Measurements from ENCODE around the gene TSC22D1. TPM values are rescaled to one million over a fixed set of nuclear protein-coding genes. Genes with fewer than 3 reads are reported as not detected.

TSC22D1 gene
- polyA plus RNA-seq, 1 donor from 2014 or later: 4.0 TPM

DNA sequence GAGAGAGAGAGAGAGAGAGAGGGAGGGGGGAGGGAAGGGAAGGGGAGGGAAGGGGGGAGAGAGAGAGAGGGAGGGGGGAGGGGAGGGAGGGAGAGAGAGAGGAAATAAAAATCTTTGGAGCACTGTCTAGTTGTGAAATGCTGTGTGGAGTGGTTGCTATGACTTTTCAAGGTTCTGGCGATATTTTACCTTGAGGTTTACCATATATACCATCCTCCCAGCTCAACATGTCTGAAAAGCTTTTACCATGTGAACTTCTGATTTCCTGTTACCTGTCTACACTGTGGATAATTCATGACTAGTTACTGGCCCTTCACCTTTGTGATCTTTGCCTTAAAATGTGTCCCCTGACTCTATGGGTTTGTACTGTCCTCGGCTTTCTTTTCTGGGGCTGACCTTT lies 164.3 kb downstream of the TSC22D1 start:
- Mint-ChIP-seq H3K4me1 (peaks cover 0 to 1% (median 0%) of the 10 kb centered on the region in 3 donors), H3K4me3 (no peak overlapping the region), H3K27me3 (peaks cover 4% of the 10 kb centered on the region), H3K36me3 (peaks cover 2% of the 10 kb centered on the region), H3K27ac (no peak overlapping the region), H3K9me3 (peaks cover 0 to 2% (median 0%) of the 10 kb centered on the region in 3 donors)

GRCh38 chr13:44410328-44410859 lies 165.7 kb downstream of the TSC22D1 start:
- Mint-ChIP-seq H3K36me3 (no peaks in the 10 kb centered on the region), H3K4me3 (no peak overlapping the region), H3K4me1 (no peaks in the 10 kb centered on the region), H3K27me3 (peaks cover 5% of the 10 kb centered on the region), H3K9me3 (peaks cover 0 to 2% (median 0%) of the 10 kb centered on the region in 3 donors), H3K27ac (no peak overlapping the region)

DNA sequence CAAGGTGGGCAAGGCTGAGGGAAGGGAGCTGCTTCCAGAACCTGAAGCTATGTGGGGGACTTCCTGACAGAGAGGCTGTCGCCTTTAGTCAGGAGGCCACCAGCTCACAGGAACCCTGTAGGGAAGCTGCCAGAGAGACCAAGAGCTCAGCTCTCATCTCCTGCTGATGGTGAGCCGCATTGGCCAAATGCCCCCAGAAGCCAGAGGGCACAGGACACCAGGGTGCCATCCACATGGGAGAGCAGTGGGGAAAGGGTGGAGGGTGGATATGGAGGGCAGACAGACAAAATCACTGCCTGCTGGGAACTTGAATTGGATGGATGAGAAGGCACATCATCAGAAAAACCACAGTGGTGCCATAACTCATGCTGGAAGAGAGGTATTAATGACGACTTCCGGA lies 166.5 kb downstream of the TSC22D1 start:
- no peaks in the 10 kb centered on the region for H3K4me1 Mint-ChIP-seq
- no peak overlapping the region for H3K4me3 Mint-ChIP-seq
- peaks cover 7% of the 10 kb centered on the region for H3K27me3 Mint-ChIP-seq
- no peak overlapping the region for H3K27ac Mint-ChIP-seq
- H3K9me3 Mint-ChIP-seq: peaks cover 0 to 2% (median 0%) of the 10 kb centered on the region in 3 donors
- no peaks in the 10 kb centered on the region for H3K36me3 Mint-ChIP-seq

DNA sequence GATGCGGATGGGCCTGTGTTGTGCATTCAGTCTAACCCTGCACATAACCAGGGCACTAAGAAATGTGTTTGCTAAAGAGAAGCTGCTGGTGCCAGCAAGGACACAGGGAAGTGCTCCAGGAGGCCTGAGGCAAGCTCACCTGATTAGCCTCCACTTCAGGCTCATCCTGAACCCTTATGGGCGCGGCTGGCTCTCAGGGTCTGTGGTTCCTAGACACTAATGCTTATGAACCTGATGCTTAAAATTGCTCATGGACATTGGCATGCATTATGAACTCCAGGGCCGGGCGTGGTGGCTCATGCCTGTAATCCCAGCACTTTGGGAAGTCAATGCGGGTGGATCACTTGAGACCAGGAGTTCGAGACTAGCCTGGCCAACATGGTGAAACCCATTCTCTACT lies 168.2 kb downstream of the TSC22D1 start:
- Mint-ChIP-seq H3K36me3 (no peaks in the 10 kb centered on the region), H3K27ac (no peak overlapping the region)

DNA sequence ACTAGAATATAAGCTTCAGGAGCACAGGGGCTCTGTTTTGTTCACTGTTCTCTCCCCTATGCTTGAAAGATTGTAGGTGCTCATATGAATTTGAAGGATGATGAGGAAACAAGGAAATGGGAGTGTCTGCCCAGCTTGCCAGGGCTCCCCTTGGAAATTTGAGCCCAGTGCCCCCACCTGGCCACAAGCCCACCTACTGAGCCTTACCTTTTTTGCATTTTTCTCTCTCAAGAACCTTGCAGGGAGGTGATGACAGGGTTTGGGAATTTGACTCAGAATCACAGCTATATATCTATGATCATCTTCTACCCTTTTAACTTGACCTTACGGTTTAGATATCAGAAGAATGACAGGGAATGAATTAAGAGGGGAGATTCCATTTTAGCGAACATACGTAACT lies 168.8 kb downstream of the TSC22D1 start:
- no peaks in the 10 kb centered on the region for H3K4me1 Mint-ChIP-seq
- H3K4me3 Mint-ChIP-seq: no peak overlapping the region
- no peaks in the 10 kb centered on the region for H3K36me3 Mint-ChIP-seq
- peaks cover 12% of the 10 kb centered on the region for H3K27me3 Mint-ChIP-seq
- H3K9me3 Mint-ChIP-seq: peaks cover 0 to 2% (median 2%) of the 10 kb centered on the region in 3 donors
- no peak overlapping the region for H3K27ac Mint-ChIP-seq

More for the DNA sequence above, 168.2 kb downstream of the TSC22D1 start:
- Mint-ChIP-seq H3K27me3 (peaks cover 12% of the 10 kb centered on the region), H3K9me3 (peaks cover 0 to 2% (median 2%) of the 10 kb centered on the region in 3 donors), H3K4me3 (no peak overlapping the region), H3K4me1 (no peaks in the 10 kb centered on the region)

- H3K27me3 Mint-ChIP-seq: peaks cover 12% of the 10 kb centered on the region
- peak overlapping the region in 1 of 3 donors; percentile 31 for H3K27ac Mint-ChIP-seq
- H3K9me3 Mint-ChIP-seq: peaks cover 0 to 2% (median 2%) of the 10 kb centered on the region in 3 donors
- H3K4me3 Mint-ChIP-seq: no peak overlapping the region
- no peaks in the 10 kb centered on the region for H3K36me3 Mint-ChIP-seq
- H3K4me1 Mint-ChIP-seq: no peaks in the 10 kb centered on the region
These were observed 169.5 kb downstream of the TSC22D1 start for GRCh38 chr13:44406617-44407016.

DNA sequence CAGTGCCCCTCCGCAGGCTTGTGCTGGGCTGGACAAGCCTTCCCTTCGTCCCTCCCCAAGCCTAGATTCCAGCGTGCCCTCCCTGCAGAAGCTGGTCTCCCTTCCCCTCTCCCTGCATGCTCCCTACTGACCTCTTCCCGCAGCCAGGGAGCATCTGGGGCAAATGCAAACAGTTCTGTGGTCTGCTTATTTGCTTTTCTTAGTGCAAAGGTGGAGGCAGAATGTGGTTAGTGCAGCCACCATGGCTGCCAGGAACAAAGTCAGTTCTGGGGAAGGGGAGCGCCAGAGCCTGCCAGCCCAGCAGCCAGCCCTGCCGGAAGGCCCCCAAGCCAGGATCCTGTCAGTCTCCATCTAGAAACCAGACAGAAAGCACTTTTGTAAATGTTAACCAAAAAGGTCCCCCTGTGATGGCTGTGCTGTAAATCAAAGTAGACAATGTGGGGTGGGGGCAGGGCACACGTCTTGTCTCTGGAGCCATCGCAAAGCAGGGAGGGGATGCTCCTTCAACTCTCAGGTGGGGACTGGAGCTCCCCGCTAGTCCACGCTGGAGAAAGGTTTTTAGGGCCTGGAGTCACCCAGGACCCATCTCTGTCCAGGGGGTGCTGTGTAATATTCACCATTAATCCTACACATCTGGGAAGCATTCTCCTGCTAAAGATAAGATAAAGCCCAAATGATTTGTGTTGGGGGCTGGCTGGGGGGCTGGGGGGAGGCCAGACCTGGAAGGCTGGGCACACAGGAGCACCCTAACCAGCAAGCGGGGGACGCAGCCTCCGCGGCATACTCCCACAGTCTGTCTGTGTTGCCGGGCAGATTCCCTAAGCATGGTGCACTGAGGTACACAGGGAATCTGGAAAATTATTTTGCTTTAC lies 171.6 kb downstream of the TSC22D1 start:
- no peak overlapping the region for H3K27ac Mint-ChIP-seq
- H3K9me3 Mint-ChIP-seq: peaks cover 0 to 2% (median 2%) of the 10 kb centered on the region in 3 donors
- H3K36me3 Mint-ChIP-seq: no peaks in the 10 kb centered on the region
- no peaks in the 10 kb centered on the region for H3K4me1 Mint-ChIP-seq
- peaks cover 12% of the 10 kb centered on the region for H3K27me3 Mint-ChIP-seq
- no peak overlapping the region for H3K4me3 Mint-ChIP-seq

- H3K4me1 Mint-ChIP-seq: no peaks in the 10 kb centered on the region
- peaks cover 0 to 2% (median 2%) of the 10 kb centered on the region in 3 donors for H3K9me3 Mint-ChIP-seq
- H3K36me3 Mint-ChIP-seq: no peaks in the 10 kb centered on the region
- H3K4me3 Mint-ChIP-seq: no peak overlapping the region
- H3K27me3 Mint-ChIP-seq: peaks cover 12% of the 10 kb centered on the region
- H3K27ac Mint-ChIP-seq: no peak overlapping the region
These were observed 172.6 kb downstream of the TSC22D1 start for GRCh38 chr13:44403461-44404056.

GRCh38 chr13:44402899-44403445 lies 173.2 kb downstream of the TSC22D1 start:
- peaks cover 12% of the 10 kb centered on the region for H3K27me3 Mint-ChIP-seq
- no peak overlapping the region for H3K27ac Mint-ChIP-seq
- H3K36me3 Mint-ChIP-seq: no peaks in the 10 kb centered on the region
- no peaks in the 10 kb centered on the region for H3K4me1 Mint-ChIP-seq
- no peak overlapping the region for H3K4me3 Mint-ChIP-seq
- H3K9me3 Mint-ChIP-seq: peaks cover 0 to 2% (median 2%) of the 10 kb centered on the region in 3 donors

GRCh38 chr13:44401577-44401976 lies 174.6 kb downstream of the TSC22D1 start:
- Mint-ChIP-seq H3K36me3 (no peaks in the 10 kb centered on the region), H3K27me3 (peaks cover 12% of the 10 kb centered on the region), H3K27ac (no peak overlapping the region), H3K9me3 (peaks cover 0 to 2% (median 0%) of the 10 kb centered on the region in 3 donors), H3K4me1 (no peaks in the 10 kb centered on the region), H3K4me3 (no peak overlapping the region)

DNA sequence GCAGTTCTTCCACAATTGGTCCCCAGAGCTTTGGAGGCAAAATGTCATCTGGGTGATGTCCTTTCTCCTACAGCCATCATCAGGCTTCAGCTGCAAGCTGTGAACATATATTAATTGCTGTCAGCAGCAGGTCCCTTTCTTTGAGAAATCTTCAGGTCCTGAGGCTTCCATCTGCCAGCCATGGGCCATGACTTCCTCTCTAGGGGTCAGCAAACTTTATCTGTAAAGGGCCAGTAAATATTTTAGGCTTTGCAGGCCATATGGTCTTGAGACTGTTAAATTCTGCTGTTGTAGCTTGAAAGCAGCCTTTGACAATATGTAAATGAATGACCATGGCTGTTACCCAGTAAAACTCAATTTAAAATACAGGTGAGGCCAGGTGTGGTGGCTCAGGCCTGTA lies 175.4 kb downstream of the TSC22D1 start:
- Mint-ChIP-seq H3K36me3 (no peaks in the 10 kb centered on the region), H3K27me3 (peaks cover 12% of the 10 kb centered on the region), H3K9me3 (peaks cover 0 to 2% (median 0%) of the 10 kb centered on the region in 3 donors), H3K4me3 (no peak overlapping the region), H3K4me1 (no peaks in the 10 kb centered on the region), H3K27ac (no peak overlapping the region)

DNA sequence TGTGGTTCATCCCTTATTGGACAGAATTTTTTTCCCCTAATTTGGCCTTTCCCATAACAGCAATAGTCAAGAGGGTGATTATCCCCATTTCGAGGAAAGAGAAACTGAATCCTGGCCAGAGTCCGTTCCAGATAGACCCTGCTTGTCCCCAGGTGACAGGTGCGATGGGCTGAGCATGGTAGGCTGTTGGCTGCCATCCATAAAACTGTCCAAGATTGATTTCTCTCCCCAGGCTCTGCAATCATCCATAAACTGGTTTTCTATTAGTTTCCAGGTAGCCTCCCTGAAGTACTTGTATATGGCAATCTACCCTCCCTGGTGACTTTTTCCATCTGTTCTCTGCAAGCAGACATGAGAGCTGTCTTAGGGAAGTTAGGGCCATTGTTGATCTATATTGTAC lies 177.1 kb downstream of the TSC22D1 start:
- H3K27me3 Mint-ChIP-seq: peaks cover 5% of the 10 kb centered on the region
- H3K36me3 Mint-ChIP-seq: no peaks in the 10 kb centered on the region
- H3K9me3 Mint-ChIP-seq: peaks cover 0 to 2% (median 0%) of the 10 kb centered on the region in 3 donors
- no peak overlapping the region for H3K4me3 Mint-ChIP-seq
- no peak overlapping the region for H3K27ac Mint-ChIP-seq
- no peaks in the 10 kb centered on the region for H3K4me1 Mint-ChIP-seq

DNA sequence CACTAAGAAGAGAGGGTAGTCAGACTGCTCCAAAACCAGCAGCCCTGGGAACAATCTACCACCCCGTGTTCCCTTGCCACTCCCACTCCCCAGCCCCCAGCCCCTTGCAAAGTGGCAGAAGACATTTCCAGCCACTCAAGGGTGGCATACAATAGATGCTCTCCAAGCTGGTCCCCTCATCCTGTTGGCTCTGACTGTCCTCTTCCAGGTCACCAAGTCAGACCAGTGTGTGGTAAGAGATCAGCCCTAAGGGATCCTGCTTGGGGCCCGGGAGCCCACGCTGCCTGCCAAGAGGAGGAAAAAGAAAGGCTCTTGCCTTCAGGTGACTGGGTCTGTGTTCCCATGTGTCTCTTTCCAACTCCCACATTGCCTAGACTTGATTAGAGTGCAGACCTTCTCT lies 177.5 kb downstream of the TSC22D1 start:
- Mint-ChIP-seq H3K4me3 (no peak overlapping the region), H3K27me3 (peaks cover 3% of the 10 kb centered on the region), H3K36me3 (no peaks in the 10 kb centered on the region), H3K9me3 (no peaks in the 10 kb centered on the region), H3K4me1 (no peaks in the 10 kb centered on the region), H3K27ac (no peak overlapping the region)

- H3K9me3 Mint-ChIP-seq: no peaks in the 10 kb centered on the region
- no peaks in the 10 kb centered on the region for H3K27me3 Mint-ChIP-seq
- H3K36me3 Mint-ChIP-seq: no peaks in the 10 kb centered on the region
- no peak overlapping the region for H3K27ac Mint-ChIP-seq
- H3K4me3 Mint-ChIP-seq: no peak overlapping the region
- no peaks in the 10 kb centered on the region for H3K4me1 Mint-ChIP-seq
These were observed 178.3 kb downstream of the TSC22D1 start for GRCh38 chr13:44397766-44398223.

Data from IgD-negative memory B cell (primary cell).